Stimulated activated CD8-positive, alpha-beta memory T cell treated with anti-CD3 and anti-CD28 coated beads, Interleukin-15, amount 100 ng/mL, for 24 hours (primary cell): ENCODE results near the gene ZBTB49.
A peak's percentile ranks its signal among the peaks of the same experiment; 100 is the strongest.
"Not testable (repeated sequence)": the region's sequence is repeated elsewhere in the genome, so short reads cannot be mapped to it uniquely, and the experiment has no call there.

ENCODE experiments used
- DNase-seq: peaks from one replicate; pipeline ENCODE4 v3.0.0-alpha.2; 2020; ENCODE audit warnings: low read depth

Gene ZBTB49

GRCh38 chr4:4325321-4325720 is 35.3 kb downstream of the ZBTB49 start:
- DNase-seq, result no peak

GRCh38 chr4:4326166-4326565 is 36.1 kb downstream of the ZBTB49 start:
- no peak for DNase-seq

DNA sequence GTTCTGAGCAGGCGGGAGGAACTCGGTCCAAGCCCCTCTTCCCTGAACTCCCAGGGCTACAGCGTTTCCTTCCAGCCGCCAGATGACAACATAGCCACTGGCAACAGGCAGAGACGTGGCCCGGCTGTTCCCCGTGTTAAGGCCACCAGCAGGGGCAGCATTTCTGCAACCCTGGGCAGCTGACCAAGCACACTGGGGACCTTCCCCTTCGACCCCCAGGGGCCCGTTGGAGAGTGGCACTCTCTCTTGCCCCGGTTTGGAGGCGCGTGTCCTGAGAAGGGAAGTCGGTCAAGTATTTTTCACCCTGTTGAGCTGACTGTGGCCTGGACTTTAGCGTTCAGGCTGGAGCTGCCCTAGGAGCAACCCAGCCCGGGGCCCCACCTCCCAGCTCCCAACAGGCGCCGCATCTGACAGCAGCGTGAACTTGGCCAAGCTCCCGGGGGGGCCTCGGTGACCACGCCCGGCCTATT is 37.6 kb downstream of the ZBTB49 start:
- DNase-seq, result no peak

GRCh38 chr4:4328206-4328605 is 38.2 kb downstream of the ZBTB49 start:
- DNase-seq, result no peak

- DNase-seq, result no peak
Observed at GRCh38 chr4:4328840-4329239, 38.8 kb downstream of the ZBTB49 start.

DNA sequence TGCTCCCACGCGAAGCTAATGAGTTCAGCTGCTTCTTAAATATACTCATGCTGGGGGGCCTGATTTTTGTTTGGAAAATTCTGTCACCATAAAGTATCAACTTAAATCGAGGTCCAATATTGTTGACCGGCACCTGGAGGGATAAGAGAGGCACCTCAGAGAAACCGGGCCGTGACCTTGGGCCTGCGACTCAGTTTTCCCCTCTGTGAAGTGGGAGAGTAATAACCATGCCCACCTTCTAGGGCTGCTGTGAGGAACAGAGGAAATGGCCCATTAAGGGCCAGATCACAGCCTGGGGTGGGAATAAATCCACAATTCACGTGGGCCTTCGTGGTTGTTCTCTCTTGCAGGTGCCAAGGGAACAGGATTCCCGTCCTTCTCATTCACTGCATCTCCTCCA is 39.4 kb downstream of the ZBTB49 start:
- DNase-seq, result no peak

DNA sequence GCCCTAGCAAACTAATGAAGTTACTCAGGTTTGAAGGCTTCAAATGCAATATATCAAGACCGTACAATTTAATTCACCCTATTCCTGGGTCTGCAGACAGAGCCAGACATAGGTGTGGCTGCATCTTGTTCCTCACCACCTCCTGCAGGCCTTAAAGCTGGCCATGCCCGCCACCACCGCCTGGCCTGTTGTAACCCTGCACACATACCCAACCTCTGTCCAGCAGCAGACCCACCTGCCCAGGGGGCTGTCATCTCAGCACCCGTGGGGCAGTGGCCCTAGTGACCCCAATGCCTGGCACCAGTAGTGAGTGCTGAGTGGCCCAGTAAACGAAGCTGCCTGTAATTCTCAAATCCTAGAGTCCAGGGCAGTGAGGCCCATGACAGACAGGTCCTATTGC is 40.7 kb downstream of the ZBTB49 start:
- no peak for DNase-seq

GRCh38 chr4:4332529-4332928 is 42.5 kb downstream of the ZBTB49 start:
- no peak for DNase-seq

GRCh38 chr4:4333265-4333706 is 43.2 kb downstream of the ZBTB49 start:
- no peak for DNase-seq

- peak; percentile 24 for DNase-seq
Observed at GRCh38 chr4:4334798-4335520, 44.9 kb downstream of the ZBTB49 start.

GRCh38 chr4:4338210-4339001 is 48.4 kb downstream of the ZBTB49 start:
- no peak for DNase-seq

GRCh38 chr4:4339504-4340085 is 49.5 kb downstream of the ZBTB49 start:
- DNase-seq, result no peak

- DNase-seq, result no peak
Observed at GRCh38 chr4:4341861-4342650, 52.0 kb downstream of the ZBTB49 start.

DNA sequence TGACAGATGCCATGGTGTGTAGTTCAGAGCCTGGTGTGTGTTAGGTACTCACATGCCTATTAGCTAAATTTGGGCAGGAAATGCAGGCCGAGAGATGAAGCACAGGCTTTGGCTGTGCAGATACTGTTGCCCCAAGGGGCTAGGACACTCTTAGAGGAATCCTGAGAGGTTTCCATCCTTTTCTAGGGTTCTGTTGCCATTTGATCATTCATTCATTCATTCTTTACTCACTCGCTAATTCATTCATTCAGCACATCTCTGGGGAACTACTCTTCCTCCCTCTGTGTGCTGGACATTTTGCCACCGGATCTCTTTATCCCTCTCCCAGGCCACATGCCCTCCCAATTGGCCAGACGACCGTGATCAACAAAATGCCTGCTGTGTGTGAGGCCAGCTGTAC is 53.0 kb downstream of the ZBTB49 start:
- DNase-seq, result no peak

GRCh38 chr4:4344915-4345527 is 55.0 kb downstream of the ZBTB49 start:
- no peak for DNase-seq

GRCh38 chr4:4347585-4347984 is 57.5 kb downstream of the ZBTB49 start:
- DNase-seq, result no peak

GRCh38 chr4:4348585-4348984 is 58.5 kb downstream of the ZBTB49 start:
- not testable (repeated sequence) for DNase-seq

DNA sequence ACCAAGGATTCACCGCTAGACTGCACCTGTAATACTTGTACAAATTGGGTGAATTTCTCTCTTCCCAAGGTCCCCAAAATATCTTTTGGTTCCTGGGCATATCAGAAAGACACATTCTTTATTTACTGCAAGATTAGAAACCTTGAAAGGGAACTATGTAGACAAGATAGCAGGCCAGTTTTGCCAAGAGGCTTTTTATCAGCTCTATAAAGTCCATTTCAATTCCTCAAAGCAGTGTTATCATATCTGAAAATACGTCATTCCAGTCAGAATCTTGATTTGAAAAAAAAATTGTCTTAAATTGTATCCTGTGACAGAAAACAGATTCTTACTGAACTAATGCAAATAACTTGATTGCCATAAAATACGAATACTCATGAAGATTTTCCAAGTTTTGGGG is 59.8 kb downstream of the ZBTB49 start:
- no peak for DNase-seq

GRCh38 chr4:4350909-4351308 is 60.9 kb downstream of the ZBTB49 start:
- no peak for DNase-seq

- no peak for DNase-seq
Observed at GRCh38 chr4:4355302-4355701, 65.3 kb downstream of the ZBTB49 start.

GRCh38 chr4:4356106-4357041 is 66.3 kb downstream of the ZBTB49 start:
- no peak for DNase-seq
